GM18505 (cell line): ENCODE results near the gene EBI3.

Experiments
- ATAC-seq: cut with Tn5 transposase; IDR thresholded peaks from one replicate; pipeline ENCODE4 v1.9.1; 2021; ENCODE audit not compliant: unreplicated experiment
- POLR2A ChIP-seq: IDR thresholded peaks from 4 replicates; pipeline ENCODE4 v1.6.1; 2011; ENCODE audit warnings: borderline replicate concordance; ENCODE audit not compliant: insufficient read depth, insufficient read length; ENCODE audit errors: extremely low read depth

The EBI3 gene

DNA sequence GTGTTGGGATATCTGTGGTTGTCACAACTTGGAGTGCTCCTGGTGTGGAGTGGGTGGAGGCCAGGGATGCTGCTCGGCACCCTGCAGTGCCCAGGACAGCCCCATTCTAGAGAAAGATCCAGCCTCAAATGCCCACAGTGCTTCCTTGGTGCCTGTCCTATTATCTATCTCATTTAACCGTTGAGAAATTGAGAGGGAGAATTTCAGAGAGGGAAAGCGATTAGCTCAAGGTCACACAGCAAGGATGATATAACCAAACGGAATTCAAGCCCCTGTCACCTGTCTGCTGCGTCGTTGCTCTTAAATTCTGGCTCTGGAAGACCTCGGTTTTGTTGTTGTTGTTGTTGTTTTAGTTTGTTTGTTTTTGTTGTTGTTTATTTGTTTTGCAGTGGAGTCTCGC, 33.3 kb upstream of the EBI3 start:
- TF ChIP-seq POLR2A = no peak
- ATAC-seq = no peak

DNA sequence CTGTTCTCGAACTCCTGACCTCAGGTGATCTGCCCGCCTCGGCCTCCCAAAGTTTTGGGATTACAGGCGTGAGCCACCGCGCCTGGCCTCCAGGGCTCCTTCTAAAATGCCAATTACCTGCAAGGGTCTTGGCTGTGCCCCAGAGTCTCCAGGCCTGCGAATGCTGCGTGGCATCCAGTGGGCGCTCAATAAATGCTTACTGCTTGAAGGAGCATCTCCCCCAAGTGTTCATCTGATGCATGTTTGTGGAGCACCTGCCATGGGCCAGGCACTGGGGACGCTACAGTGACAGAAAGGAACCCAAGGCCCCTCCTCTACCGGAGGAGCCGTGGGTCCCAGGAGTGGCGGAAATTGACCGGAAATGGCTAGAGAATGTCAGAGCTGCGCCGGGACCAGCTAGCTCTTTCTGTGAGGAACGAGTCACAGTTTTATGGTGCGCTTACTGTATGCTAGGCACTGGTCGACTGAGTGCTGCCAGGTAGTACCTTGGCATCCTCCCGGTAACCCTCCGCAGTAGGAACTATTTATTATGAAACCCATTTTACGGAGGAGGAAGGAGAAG, 32.7 kb upstream of the EBI3 start:
- no peak for ATAC-seq
- no peak for TF ChIP-seq POLR2A

DNA sequence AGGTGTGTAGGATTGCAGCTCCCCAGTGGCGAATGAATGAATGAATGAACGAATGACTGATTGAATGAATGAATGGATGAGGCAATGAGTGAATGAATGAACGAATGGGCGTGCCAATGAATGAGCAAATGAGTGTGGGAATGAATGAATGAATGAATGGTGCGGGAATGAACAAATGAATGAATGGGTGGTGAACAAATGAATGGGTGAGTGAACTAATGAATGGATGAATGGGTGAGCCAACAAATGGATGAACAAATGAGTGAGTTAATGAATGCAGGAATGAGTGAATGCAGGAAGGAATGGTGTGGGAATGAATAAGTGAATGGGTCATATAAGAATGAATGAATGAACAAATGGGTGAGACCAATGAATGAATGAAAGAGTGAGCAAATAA, 32.1 kb upstream of the EBI3 start:
- TF ChIP-seq POLR2A = no peak
- no peak for ATAC-seq

DNA sequence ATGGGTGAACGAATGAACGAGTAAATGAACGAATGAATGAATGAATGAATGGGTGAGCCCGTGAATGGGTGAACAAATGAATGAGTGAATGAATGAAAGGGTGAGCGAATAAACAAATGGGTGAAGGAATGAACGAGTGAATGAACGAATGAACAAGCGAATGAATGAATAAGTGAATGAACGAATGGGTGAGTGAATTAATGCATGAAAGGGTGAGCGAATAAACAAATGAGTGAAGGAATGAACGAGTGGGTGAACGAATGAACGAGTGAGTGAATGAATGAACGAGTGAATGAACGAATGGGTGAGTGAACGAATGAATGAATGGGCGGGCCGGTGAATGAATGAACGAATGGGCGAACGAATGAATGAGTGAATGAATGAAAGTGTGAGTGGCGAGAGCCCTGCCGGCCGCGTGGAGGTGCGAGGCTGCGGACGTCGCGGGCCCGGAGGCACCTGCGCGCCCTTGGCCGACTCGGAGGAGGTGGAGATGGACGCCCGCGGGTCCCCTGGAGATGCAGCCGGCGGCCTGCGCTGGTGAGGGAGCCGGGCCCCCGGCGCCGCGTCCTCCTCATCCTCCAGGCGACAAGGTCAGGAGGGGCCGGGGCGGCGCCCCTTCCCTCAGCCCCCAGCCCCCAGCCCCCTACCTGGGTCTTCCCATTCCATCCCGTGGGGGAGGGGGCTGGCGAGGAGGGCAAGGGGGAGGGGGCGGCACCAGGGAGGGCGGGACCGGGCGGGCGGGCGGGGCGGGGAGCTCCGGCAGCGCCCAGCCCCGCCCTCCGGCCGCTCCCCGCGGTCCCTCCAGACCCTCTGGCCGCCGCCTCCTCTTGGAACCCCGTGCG, 31.5 kb upstream of the EBI3 start:
- TF ChIP-seq POLR2A = no peak
- no peak for ATAC-seq

DNA sequence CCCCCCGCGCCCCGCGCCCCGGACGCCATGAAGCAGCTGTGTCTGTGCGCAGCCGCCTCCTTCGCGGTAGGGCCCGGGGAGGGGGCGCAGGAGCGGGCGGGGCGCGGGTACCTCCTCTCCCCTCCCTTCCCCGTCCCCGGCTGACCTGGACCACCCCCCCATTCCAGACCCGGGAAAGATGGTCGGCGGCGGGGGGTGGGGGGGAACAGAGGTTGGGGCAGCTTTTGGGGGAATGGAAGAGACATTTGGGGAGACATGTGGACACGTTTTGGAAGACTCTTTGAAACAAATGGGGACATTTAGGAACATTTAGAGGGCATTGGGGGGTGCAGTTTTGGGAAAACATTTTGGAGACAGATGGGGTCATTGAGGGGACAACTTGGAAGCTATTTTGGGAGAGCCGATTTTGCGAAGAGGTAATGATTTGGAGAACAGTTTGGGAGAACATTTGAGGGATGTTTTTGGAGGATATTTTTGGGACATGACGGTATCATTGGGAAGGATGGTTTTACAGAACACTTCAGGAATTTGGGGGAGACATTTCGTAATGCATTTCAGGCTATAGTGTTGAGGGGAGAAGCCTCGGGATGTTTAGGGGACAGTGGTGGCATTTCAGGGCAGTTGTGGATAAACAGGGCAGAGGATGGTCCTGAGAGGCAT, 30.7 kb upstream of the EBI3 start:
- no peak for TF ChIP-seq POLR2A
- no peak for ATAC-seq

DNA sequence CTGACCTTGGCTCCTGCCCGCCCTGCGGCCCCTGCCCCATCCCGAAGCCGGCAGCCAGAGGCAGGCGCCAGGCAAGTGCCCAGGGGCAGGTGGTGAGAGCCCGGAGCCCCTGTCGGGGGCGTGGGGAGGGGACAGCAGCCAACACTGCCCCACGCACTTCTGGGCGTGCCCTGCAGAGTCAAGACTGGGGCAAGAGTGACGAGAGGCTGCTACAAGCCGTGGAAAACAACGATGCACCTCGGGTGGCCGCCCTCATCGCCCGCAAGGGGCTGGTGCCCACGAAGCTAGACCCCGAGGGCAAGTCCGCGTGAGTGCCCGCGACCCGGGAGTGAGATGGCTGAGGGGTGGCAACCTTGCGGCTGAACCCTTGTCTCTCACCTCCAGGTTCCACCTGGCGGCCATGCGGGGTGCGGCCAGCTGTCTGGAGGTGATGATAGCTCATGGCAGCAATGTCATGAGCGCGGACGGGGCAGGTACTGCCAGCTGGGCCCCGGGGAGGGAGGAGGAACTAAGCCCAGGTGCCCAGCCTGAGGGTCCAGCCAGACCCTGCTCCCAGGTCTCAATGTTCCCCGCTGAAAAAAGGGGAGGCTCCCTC, 29.5 kb upstream of the EBI3 start:
- ATAC-seq = no peak
- no peak for TF ChIP-seq POLR2A

DNA sequence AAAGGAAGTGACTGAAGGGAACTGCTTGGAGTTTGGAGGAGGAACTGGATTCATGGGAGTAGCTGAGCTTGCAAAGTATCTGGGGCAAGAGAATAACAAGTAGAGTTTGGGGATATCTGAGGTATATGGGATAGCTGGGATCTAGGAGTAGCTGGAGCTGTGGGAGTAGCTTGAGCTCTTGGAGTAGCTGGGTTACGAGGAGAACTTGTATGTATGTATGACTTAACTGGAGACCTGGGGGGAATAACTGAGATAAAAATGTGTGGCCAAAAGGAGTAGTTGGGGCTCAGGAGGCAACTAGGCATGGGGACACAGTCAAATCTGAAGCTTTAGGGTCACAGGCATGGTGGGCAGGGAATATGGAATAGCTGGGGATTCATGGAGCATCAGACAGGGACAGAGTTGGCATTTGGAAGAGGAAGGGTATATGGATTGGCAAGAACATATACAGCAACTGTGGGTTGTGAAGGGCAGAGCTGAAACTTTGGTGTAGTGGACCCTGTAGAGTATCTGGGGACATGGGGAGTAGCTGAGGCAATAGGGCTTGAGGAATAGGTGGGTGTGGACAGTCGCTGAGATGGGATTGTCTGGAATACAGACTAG, 28.3 kb upstream of the EBI3 start:
- ATAC-seq = no peak
- no peak for TF ChIP-seq POLR2A

DNA sequence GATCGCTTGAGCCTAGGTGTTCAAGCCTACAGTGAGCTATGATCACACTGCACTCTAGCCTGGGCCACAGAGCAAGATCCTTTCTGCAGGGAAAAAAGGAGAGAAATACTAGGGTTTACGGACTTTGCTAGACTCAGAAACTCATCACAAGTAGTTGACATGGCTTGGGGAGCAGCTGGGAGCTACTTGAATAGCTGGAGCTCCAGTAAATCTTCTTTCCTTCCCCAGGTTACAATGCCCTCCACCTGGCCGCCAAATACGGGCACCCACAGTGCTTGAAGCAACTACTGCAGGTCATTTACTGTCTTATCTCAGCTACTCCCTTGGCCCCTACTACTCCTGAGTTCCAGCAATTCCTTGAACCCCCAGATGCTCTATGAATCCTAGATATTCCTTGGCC, 27.5 kb upstream of the EBI3 start:
- ATAC-seq = no peak
- TF ChIP-seq POLR2A = no peak

DNA sequence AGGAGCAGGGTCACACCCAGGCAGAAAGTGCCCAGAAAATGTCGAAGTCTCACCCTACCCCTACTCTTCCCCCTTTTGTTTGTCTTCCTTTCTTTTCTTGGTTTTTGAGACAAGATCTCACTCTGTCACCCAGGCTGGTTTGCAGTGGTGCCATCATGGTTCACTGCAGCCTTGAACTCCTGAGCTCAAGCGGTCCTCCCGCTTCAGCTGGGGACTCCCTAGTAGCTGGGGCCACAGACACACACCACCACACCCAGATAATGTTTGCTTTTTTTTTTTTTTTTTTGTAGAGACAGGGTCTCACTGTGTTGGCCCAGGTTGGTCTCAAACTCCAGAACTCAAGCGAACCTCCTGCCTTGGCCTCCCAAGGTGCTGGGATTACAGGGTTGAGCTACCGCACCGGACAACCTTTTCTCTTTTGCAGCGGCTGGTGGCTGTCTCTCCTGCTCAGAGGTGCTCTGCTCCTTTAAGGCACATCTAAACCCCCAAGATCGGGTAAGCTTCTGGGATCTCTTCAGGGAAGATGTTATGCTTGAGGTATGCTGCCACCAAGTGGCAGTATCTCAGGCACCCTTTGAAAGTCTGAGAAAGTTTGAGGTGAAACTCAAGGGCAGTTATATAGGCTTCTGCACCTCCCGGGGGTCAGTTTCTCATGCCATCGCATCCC, 22.4 kb upstream of the EBI3 start:
- ATAC-seq = no peak
- no peak for TF ChIP-seq POLR2A

DNA sequence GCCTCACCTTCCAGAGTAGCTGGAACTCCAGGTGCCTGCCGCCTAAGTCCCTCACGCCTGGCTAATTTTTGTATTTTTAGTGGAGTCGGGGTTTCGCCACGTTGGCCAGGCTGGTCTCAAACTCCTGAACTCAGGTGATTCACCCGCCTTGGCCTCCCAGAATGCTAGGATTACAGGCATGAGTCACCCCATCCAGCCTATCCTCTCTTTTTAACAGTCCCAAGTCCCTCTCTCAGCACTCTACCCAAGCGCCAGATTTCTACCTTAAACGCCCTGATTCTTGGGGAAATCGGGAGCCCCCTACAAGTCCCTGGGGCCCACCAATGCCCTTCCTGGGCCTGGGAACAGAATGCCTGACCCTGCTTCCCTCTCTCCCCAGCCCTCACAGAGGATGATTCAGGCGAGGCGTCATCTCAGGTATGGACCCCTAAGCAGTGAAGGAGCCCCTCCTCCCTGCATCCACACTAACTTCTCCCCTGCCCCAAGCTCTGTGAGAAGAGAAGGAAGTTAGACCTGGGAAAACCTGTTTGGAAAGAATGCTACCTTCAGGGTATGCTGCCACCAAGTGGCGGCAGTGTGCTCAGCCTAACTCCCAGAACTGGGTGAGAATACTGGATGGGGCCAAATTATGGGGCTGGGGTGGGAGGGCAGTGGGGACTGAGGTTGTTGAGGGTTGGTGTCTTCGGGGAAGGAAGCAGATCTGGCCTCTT, 20.8 kb upstream of the EBI3 start:
- ATAC-seq = no peak
- no peak for TF ChIP-seq POLR2A

DNA sequence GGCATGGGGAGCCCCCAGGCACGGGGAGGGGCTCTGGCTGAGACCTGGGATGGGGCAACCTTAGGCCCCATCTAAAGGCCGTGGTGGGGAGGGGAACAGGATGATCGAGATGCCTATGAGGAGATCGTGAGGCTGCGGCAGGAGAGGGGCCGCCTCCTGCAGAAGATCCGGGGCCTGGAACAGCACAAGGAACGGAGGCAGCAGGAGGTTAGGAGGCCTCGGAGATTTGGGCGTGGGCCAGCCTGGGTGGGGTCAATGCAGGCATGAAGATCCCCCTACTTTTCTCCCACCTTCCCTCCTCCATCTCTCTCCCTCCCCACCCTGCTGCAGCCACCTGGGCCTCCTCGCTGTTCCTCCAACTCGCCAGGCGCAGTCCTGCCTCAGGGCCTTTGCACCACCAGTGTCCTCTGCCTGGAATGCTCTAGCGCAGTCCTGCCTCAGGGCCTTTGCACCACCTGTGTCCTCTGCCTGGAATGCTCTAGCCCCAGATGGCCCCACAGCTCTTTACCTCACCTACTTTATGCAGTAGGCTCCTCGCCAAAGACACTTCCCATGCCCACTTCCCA, 19.1 kb upstream of the EBI3 start:
- no peak for TF ChIP-seq POLR2A
- no peak for ATAC-seq

DNA sequence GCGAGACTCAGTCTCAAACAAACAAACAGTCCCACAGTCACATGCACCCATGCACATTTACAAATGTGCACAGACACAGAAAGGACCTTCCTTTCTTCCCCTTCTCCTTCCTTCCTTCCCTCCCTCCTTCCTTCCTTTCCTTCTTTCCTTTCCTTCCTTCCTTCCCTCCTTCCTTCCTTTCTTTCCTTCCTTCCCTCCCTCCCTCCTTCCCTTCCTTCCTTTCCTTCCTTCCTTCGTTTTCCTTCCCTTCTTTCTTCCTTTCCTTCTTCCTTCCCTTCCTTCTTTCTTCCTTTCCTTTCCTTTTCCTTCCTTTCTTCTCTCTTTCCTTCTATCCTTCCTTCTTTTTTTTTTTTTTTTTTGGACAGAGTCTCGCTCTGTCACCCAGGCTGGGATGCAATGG, 16.2 kb upstream of the EBI3 start:
- no peak for TF ChIP-seq POLR2A
- ATAC-seq = no peak

DNA sequence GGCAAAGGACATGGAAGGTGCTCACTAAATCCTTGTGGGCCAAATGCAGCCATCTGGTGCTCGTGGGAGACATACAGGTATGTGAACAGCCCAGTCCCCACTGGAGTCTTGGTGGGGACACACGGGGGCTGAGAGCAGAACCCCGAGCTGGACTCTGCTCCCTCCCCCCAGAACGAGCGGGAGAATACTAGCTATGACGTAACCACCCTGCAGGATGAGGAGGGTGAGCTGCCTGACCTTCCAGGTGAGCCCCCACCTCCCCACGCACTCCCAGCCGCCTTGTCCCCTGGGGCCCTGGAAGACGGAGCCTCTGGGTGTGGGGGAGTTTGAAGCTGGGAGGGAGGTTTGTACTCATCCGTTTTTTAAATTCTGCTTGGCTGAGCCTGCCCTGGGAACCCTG, 13.5 kb upstream of the EBI3 start:
- no peak for ATAC-seq
- TF ChIP-seq POLR2A = no peak

DNA sequence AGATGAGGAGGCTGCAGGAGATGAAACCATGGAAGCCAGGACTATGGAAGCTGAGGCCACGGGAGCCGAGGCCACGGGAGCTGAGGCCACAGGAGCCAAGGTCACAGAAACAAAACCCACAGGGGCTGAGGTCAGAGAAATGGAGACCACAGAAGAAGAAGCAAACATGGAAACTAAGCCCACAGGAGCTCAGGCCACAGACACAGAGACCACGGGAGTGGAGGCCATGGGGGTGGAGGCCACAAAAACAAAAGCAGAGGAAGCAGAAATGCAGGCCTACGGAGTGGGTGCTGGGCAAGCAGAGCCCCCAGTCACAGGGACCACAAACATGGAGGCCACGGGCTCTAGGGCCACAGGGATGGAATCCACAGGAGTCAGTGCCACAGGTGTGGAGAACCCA, 12.5 kb upstream of the EBI3 start:
- TF ChIP-seq POLR2A = no peak
- no peak for ATAC-seq
